MG63 (cell line): ENCODE results near the gene GPR62. TPM values are rescaled to one million over a fixed set of nuclear protein-coding genes. Genes with fewer than 3 reads are reported as not detected.
"Not testable (repeated sequence)": the region's sequence is repeated elsewhere in the genome, so short reads cannot be mapped to it uniquely, and the experiment has no call there.

ENCODE experiments used
- DNase-seq: peaks from one replicate; pipeline ENCODE4 v3.0.0-alpha.2; 2020
- H3K27me3 ChIP-seq: fragments of 250-450 bp; sonication (Bioruptor Pico); 2 replicates; pipeline ENCODE4 v1.5.1; 2020; ENCODE audit warnings: mild to moderate bottlenecking, moderate library complexity
- H3K36me3 ChIP-seq: fragments of 250-450 bp; sonication (Bioruptor Pico); 2 replicates; pipeline ENCODE4 v1.5.1; 2020; ENCODE audit warnings: mild to moderate bottlenecking, moderate library complexity
- H3K4me3 ChIP-seq: fragments of 250-450 bp; sonication (Bioruptor Pico); 2 replicates; pipeline ENCODE4 v1.5.1; 2020; ENCODE audit warnings: mild to moderate bottlenecking, moderate library complexity
- H3K9me3 ChIP-seq: fragments of 250-450 bp; sonication (Bioruptor Pico); 2 replicates; pipeline ENCODE4 v1.5.1; 2020; ENCODE audit warnings: mild to moderate bottlenecking, moderate library complexity
- total RNA-seq: library from RNA; depleted of rRNA; stranded (reverse); fragments of >200 nt; shearing (Covaris generic); gene quantifications from 2 replicates; pipeline ENCODE4 v1.2.3, GENCODE V29; 2014; ENCODE audit warnings: low replicate concordance; rRNA removed

The GPR62 gene, protein sequence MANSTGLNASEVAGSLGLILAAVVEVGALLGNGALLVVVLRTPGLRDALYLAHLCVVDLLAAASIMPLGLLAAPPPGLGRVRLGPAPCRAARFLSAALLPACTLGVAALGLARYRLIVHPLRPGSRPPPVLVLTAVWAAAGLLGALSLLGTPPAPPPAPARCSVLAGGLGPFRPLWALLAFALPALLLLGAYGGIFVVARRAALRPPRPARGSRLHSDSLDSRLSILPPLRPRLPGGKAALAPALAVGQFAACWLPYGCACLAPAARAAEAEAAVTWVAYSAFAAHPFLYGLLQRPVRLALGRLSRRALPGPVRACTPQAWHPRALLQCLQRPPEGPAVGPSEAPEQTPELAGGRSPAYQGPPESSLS
- total RNA-seq, result not detected in 2 replicates

DNA sequence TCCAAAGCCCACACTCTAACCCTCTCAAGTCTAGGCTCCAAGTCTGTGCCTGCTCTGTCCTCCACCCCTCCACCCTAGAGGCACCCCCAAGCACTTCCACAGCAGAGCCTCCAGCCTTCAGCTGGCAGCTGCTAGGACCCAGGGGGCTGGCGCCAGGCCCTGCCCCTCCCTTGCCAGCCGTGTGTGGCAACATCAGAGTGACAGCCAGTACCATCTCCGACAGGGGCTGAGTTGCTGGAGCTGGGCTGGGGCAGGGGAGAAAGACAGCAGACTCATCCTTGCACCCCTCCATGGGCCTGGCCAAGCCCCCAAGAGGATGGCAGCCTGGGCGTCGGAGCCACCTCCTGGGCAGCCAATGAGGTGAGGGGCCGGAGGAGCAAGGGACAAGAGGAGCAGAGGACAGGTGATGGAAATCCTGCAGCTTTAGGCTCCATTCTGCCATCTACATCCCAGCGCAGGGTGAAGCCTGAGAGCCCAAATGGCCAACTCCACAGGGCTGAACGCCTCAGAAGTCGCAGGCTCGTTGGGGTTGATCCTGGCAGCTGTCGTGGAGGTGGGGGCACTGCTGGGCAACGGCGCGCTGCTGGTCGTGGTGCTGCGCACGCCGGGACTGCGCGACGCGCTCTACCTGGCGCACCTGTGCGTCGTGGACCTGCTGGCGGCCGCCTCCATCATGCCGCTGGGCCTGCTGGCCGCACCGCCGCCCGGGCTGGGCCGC, at the start of gene GPR62:
Gene GPR62 (plus strand): TSS at position 207 of the 718 bp plus-strand sequence. CDS start 272 bp downstream, at position 479.
- H3K27me3 ChIP-seq, result no peaks in the 10 kb centered on the region
- H3K9me3 ChIP-seq, result no peaks in the 10 kb centered on the region
- H3K36me3 ChIP-seq, result no peaks in the 10 kb centered on the region
- H3K4me3 ChIP-seq, result no peak within 1 kb of the TSS
- no peak for DNase-seq

DNA sequence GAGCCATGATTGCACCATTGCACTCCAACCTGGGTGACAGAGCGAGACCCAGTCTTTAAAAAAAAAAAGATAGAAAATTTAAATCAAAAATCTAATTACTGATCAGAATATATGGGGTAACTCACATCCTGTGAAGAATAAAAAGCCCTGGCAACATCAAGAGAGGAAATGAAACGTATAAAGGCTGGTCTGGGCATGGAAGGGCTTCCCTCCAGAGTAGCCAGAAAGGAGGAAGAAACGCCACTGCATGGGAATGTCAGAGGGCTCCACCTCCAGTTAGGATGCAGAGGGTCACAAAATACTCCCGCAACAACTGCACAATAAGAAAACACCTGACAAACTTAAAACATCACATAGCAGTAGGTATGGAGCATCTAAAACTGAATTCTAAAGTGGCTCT, 47.2 kb upstream of the GPR62 start:
- DNase-seq, result no peak
- no peaks in the 10 kb centered on the region for H3K27me3 ChIP-seq
- H3K9me3 ChIP-seq, result no peaks in the 10 kb centered on the region
- no peaks in the 10 kb centered on the region for H3K36me3 ChIP-seq
- H3K4me3 ChIP-seq, result no peak overlapping the region

DNA sequence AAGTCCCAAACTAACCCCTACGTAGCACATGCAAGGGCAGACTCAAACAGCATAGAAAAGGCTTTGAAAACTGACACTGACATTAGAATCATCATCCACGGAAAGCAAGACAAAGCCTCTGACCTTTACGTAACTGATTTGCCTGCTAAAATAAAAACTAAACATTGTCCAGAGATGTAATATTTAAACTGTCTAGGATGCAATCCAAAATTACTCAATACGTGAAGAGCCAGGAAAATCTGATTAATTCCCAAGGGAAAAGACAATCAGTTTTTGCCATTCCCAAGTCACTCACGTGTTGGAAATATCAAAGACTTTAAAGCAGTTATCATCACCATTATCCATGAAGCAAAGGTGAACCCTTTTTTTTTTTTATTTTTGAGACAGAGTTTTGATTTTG, 38.8 kb upstream of the GPR62 start:
- DNase-seq, result no peak
- no peaks in the 10 kb centered on the region; the same call in 1 of the 2 replicates for H3K27me3 ChIP-seq
- no peaks in the 10 kb centered on the region for H3K36me3 ChIP-seq
- no peak overlapping the region for H3K4me3 ChIP-seq
- H3K9me3 ChIP-seq, result no peaks in the 10 kb centered on the region

GRCh38 chr3:51921081-51921578, 34.1 kb upstream of the GPR62 start:
- H3K9me3 ChIP-seq, result no peaks in the 10 kb centered on the region
- no peak overlapping the region for H3K4me3 ChIP-seq
- no peaks in the 10 kb centered on the region; the same call in 1 of the 2 replicates for H3K27me3 ChIP-seq
- DNase-seq, result no peak
- no peaks in the 10 kb centered on the region for H3K36me3 ChIP-seq

- H3K27me3 ChIP-seq, result no peaks in the 10 kb centered on the region
- no peak for DNase-seq
- H3K4me3 ChIP-seq, result no peak overlapping the region
- no peaks in the 10 kb centered on the region for H3K36me3 ChIP-seq
- H3K9me3 ChIP-seq, result no peaks in the 10 kb centered on the region
Measured at GRCh38 chr3:51927061-51927977, 27.9 kb upstream of the GPR62 start.

GRCh38 chr3:51928438-51928837, 26.7 kb upstream of the GPR62 start:
- H3K9me3 ChIP-seq, result no peaks in the 10 kb centered on the region
- no peak overlapping the region for H3K4me3 ChIP-seq
- no peaks in the 10 kb centered on the region for H3K36me3 ChIP-seq
- H3K27me3 ChIP-seq, result no peaks in the 10 kb centered on the region
- DNase-seq, result no peak

- H3K9me3 ChIP-seq, H3K27me3 ChIP-seq, DNase-seq, H3K36me3 ChIP-seq, H3K4me3 ChIP-seq: not testable (repeated sequence)
Measured at GRCh38 chr3:51928981-51929380, 26.2 kb upstream of the GPR62 start.

DNA sequence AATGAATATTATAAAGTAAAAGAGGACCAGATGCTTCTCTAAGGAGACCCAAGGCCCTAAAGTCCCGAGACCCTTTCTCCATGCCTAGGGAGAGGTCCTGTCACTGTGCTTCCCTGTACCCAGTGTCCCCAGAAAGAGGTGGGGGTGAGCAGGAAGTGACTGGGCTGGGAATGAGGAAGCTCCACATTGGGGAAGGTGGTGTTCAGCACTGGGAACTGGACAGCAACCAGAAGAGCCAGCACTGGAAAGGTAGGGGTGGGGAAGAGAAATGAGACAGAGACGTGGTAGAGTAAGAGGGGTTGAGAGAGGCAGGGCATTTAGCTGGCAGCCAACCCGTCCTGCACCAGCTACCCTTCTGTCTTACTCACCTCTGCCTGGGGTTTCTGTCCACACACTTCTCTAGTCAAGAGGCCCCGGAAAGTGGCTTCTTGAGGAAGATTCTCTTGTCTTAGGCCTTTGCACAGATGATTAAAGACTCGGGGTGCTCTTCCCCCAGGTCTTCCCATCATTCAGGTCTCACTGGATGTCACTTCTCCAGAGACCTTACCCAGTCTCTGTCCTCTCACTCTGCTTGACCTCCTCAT, 25.7 kb upstream of the GPR62 start:
- Histone ChIP-seq H3K4me3 (no peak overlapping the region), H3K27me3 (no peaks in the 10 kb centered on the region), H3K9me3 (no peaks in the 10 kb centered on the region), H3K36me3 (no peaks in the 10 kb centered on the region; the same call in 1 of the 2 replicates)
- DNase-seq, result no peak

DNA sequence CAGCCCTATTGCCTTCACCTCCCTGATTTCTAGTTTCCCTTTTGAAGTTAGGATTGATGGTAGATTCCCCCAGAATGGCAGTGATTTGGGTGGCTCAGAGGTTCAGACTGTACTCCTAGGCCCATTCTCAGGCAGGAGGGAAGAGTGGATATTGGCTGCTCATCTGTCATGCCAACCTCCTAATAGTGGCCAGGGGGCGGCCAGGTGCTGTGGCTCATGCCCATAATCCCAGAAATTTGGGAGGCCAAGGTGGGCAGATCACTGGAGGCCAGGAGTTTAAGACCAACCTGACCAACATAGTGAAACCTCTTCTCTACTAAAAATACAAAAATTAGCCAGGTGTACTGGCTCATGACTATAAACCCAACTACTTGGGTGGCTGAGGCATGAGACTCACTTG, 24.7 kb upstream of the GPR62 start:
- no peaks in the 10 kb centered on the region for H3K27me3 ChIP-seq
- no peaks in the 10 kb centered on the region for H3K9me3 ChIP-seq
- no peak for DNase-seq
- H3K4me3 ChIP-seq, result no peak overlapping the region
- no peaks in the 10 kb centered on the region; the same call in none of the 2 replicates for H3K36me3 ChIP-seq

- H3K27me3 ChIP-seq, result no peaks in the 10 kb centered on the region
- H3K36me3 ChIP-seq, result no peaks in the 10 kb centered on the region; the same call in none of the 2 replicates
- DNase-seq, result no peak
- no peak overlapping the region for H3K4me3 ChIP-seq
- H3K9me3 ChIP-seq, result no peaks in the 10 kb centered on the region
Measured at GRCh38 chr3:51931756-51932155, 23.4 kb upstream of the GPR62 start.

DNA sequence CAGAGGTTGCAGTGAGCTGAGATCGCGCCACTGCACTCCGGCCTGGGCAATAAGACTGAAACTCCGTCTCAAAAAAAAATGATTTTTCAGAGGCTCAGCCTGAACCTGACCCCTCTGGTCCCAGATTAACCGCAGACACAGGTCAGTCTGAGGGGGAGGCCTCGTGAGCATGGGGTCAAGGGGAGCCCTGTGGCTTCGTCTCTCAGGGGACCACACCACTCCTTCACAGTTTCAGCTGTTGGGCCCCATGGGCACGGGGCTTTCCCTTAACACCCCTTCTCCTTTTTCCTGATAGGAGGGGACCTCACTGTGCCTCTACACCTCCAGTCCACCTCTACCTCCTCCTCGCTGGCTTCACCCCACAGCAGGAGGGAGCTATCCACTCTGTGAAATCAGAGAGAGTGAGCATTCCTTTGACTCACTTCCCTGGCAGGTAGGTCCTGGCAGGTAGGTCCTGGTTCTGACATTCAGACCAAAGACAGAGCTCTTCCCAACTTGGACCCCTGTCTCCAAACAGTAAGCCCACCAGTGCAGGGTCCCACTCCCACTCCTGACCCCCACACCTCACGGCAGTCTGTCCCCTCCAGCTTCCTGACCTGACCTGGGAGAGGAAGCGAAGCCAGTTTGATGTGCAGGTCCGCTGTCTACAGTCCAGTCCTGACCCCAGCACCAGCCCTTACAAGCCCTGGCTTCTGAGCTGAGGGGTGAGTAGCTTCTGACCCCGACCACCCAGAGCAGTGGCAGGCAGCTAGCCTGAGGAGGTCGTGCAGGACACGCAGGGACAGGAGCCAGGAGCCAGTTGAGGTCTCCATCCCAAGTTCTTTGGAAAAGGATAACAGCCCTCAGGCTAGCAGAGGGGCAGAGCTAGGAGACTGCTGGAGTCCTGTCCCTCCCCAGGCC, 22.5 kb upstream of the GPR62 start:
- no peak for DNase-seq
- no peak overlapping the region for H3K4me3 ChIP-seq
- H3K9me3 ChIP-seq, result no peaks in the 10 kb centered on the region
- no peaks in the 10 kb centered on the region; the same call in none of the 2 replicates for H3K36me3 ChIP-seq
- H3K27me3 ChIP-seq, result no peaks in the 10 kb centered on the region

DNA sequence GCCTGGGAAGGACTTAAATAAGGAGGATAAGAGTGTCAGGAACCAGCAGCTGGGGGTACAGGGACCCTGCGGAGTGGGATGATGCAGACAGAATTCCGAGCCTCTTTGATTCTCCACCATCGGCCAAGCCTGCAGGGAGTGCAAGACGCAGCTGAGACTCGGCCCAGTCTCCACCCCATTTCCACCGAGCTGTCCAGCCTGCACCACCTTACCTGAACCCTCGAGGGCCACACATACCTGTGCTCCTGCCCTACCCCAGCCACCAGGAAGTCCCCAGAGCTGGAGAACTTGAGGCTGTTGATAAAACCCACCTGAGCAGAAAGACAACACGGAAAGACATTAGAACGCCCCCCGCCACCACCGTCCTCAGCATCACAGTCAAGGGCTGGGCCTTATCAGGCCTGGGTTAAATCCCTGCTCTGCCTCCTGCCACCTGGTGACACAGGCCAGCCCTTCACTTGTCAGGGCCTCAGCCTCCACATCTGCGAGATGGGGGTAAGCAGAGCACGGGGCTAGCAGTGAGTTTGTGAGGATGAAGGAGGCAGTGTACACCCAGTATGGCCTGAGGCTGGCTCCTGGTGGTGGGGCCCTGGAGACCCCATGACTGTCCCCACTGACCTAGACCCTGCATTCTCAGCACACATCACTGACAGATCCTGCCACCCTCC, 21.6 kb upstream of the GPR62 start:
- H3K4me3 ChIP-seq, result no peak overlapping the region
- no peaks in the 10 kb centered on the region for H3K9me3 ChIP-seq
- H3K27me3 ChIP-seq, result no peaks in the 10 kb centered on the region
- DNase-seq, result no peak
- H3K36me3 ChIP-seq, result peaks cover 7% of the 10 kb centered on the region

GRCh38 chr3:51934139-51934850, 20.9 kb upstream of the GPR62 start:
- H3K27me3 ChIP-seq, result no peaks in the 10 kb centered on the region
- no peaks in the 10 kb centered on the region for H3K9me3 ChIP-seq
- peaks cover 7% of the 10 kb centered on the region for H3K36me3 ChIP-seq
- no peak overlapping the region for H3K4me3 ChIP-seq
- no peak for DNase-seq
